ENCODE data around the gene L3HYPDH.
"Not testable (repeated sequence)": the region's sequence is repeated elsewhere in the genome, so short reads cannot be mapped to it uniquely, and the experiment has no call there.

The L3HYPDH gene

GRCh38 chr14:59475709-59476108 is 8.5 kb downstream of the L3HYPDH start:
- no peak for DNase-seq

DNA sequence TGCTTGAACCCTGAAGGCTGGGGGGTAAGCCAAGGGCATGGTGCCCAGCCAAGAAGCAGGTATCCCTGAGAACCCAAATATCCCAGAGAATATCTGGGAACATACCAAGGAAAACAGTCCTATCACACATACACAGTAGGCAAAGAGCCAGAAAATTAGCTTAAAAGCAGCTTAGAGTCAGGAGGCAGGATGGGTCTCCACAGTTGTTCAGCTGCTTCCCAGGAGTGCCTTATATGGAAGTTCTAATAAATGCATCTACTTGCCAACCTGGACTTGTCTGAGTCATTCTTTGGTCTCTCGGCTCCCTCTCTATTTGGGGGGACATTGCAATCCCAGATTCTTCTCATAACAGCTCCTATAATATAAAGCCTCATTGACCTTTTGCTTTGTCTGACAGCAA is 10.0 kb downstream of the L3HYPDH start:
- no peak for DNase-seq

GRCh38 chr14:59465316-59466135 is 18.7 kb downstream of the L3HYPDH start, which contains the start of gene GPR135:
Gene GPR135 (minus strand): TSS chr14:59465380. CDS start chr14:59465226, 154 bp downstream.
- peak; percentile 8 for DNase-seq

- DNase-seq, result peak; percentile 73
These were observed 19.5 kb downstream of the L3HYPDH start for GRCh38 chr14:59464486-59465315.

DNA sequence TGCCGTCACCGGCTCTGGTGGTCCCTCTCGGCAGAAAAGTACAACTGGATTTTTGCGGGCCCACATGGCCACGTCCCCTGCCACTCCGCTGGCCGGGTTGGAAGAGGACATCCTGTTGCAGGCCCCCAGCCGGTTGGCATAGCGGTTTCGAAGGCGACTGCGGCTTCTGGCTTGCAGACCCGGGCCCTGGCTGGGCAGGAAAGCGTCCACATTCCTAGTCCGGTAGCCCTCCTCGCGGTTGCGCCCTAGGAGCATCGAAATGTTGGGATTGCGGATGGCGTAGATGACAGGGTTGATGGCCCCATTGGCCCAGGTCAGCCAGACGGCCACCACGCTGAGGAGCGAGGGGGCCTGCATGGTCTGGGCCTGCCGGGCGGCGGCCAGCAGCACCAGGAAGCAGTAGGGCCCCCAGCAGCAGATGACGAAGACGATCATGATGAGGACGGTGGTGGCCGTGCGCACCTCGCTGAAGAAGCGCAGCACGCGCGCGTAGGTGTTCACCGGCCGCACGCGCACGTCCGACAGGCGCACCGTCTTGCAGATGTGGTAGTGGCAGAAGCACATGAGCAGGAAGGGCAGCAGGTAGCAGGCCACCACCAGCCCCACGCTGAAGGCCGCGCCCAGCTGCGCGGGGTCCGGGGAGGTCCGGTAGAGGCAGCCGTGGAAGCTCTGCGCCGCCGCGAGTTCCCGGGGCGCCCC is 20.3 kb downstream of the L3HYPDH start:
- DNase-seq, result no peak

DNA sequence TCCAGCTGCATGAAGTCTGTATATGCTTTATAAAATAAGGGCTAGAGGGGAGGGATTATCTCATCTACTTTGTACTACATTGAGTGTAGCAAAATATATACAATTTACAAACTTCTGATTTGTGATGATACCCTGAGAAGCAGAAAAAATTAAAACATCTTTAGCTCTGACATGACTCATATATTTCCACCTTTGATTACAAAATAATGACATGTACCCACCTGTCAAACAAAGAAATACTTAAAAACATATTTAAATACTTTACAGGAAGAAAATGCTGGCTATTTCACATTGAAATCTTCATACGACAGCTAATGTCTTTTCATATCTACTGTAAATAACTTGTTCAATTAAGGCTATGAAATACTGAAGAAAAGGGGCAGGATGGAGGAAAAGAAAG is 22.3 kb downstream of the L3HYPDH start:
- DNase-seq, result no peak

- no peak for DNase-seq
These were observed 23.8 kb downstream of the L3HYPDH start for GRCh38 chr14:59460378-59460777.

GRCh38 chr14:59458486-59458885 is 25.7 kb downstream of the L3HYPDH start:
- no peak for DNase-seq

GRCh38 chr14:59455411-59455810 is 28.8 kb downstream of the L3HYPDH start:
- no peak for DNase-seq

DNA sequence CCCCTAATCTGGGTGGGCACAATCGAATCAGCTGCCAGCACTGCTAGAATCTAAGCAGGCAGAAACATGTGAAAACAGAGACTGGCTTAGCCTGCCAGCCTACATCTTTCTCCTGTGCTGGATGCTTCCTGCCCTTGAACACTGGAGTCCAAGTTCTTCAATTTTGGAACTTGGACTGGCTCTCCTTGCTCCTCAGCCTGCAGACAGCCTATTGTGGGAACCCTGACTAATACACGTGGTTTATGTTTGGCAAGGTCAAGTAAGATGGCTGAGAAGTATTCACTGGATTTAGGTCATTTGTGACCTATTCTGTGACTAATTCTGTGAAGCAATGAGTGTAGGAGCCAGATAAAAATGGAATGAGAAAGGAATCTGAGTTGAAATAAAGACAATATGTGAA is 30.1 kb downstream of the L3HYPDH start:
- no peak for DNase-seq

GRCh38 chr14:59451849-59452248 is 32.4 kb downstream of the L3HYPDH start:
- DNase-seq, result no peak

- no peak for DNase-seq
These were observed 33.5 kb downstream of the L3HYPDH start for GRCh38 chr14:59450716-59451115.

DNA sequence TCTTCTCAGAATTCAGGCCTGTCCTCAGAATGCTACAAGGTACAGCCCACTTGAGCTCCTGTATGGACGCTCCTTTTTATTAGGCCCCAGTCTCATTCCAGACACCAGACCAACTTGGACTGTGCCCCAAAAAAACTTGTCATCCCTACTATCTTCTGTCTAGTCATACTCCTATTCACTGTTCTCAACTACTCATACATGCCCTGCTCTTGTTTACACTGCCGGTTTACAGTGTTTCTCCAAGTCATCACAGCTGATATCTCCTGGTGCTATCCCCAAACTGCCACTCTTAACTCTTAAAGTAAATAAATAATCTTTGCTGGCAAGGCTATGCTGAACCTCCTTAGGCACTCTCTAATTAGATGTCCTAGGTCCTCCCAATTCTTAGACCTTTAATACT is 35.5 kb downstream of the L3HYPDH start:
- not testable (repeated sequence) for DNase-seq

GRCh38 chr14:59439256-59439965 is 44.8 kb downstream of the L3HYPDH start:
- no peak for DNase-seq

- peak; percentile 14 for DNase-seq
These were observed 46.0 kb downstream of the L3HYPDH start for GRCh38 chr14:59438195-59438647.

DNA sequence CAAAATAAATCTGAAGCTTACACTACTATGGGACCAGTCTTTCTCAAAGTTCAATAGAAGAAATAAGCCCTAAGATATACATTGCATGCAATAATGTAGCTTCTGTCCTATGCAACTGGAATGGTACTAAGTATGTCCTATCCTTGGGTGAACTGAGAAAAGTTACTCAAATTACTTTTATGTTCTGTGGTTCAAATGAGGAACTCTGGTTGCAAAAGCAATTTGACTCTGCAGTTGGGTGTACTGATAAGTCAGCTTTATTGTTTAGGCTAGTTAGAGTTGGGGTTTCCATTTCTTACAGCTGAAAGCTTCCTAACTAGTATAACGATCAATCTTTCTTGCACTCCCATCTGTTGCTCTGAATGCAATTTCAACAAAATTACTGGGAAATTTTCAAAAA is 48.2 kb downstream of the L3HYPDH start:
- peak; percentile 58 for DNase-seq

- DNase-seq, result no peak
These were observed 49.1 kb downstream of the L3HYPDH start for GRCh38 chr14:59435101-59435500.

- DNase-seq, result no peak
These were observed 54.4 kb downstream of the L3HYPDH start for GRCh38 chr14:59429790-59430189.

GRCh38 chr14:59428581-59429012 is 55.6 kb downstream of the L3HYPDH start:
- peak; percentile 33 for DNase-seq

GRCh38 chr14:59427653-59428580 is 56.3 kb downstream of the L3HYPDH start:
- no peak for DNase-seq

- DNase-seq, result no peak
These were observed 58.8 kb downstream of the L3HYPDH start for GRCh38 chr14:59425322-59425935.
